Spleen (tissue), 7 donors: Measurements from ENCODE around the gene JAZF1.

Experiments
- POLR2A ChIP-seq, 3 donors: fragments of 450-650 bp; IDR thresholded peaks; one replicate each; pipeline ENCODE4 v1.5.1; 2017; ENCODE audit warnings: antibody characterized with exemption in 3 of 3, mild to moderate bottlenecking in 1 of 3
- POLR2AphosphoS5 ChIP-seq, 3 donors: sonication (generic); formaldehyde crosslinking; IDR thresholded peaks; one replicate each; pipeline ENCODE4 v1.5.1; 2017; ENCODE audit warnings: antibody characterized with exemption in 3 of 3
- TF ChIP-seq, protein P1 (sequence below), 11 experiments: fragments of 200-600 bp in 7 of 11; fragments of 450-650 bp in 4 of 11; sonication (generic) in 4 of 11; IDR thresholded peaks in 8 of 11; conservative IDR thresholded peaks in 3 of 11; 1 replicate in 7 of 11; 2 replicates in 4 of 11; pipeline versions ENCODE4 v1.4.0 to v1.8.0; 2016 to 2021; ENCODE audit warnings: antibody characterized with exemption in 11 of 11, inconsistent platforms in 4 of 11, mild to moderate bottlenecking in 1 of 11
- donor health status: DM: no; HTN: no; CAD: no; lungs with moderate emphysema.
- donor health status: DM: no; HTN: no; CAD: no.
- donor health status: DM: no; HTN: no; CAD: no.

- TF ChIP-seq POLR2AphosphoS5 (IDR thresholded peaks at IDR 0.05) (no peak), POLR2A (IDR thresholded peaks at IDR 0.05) (no peak)
- TF ChIP-seq, protein P1, sequence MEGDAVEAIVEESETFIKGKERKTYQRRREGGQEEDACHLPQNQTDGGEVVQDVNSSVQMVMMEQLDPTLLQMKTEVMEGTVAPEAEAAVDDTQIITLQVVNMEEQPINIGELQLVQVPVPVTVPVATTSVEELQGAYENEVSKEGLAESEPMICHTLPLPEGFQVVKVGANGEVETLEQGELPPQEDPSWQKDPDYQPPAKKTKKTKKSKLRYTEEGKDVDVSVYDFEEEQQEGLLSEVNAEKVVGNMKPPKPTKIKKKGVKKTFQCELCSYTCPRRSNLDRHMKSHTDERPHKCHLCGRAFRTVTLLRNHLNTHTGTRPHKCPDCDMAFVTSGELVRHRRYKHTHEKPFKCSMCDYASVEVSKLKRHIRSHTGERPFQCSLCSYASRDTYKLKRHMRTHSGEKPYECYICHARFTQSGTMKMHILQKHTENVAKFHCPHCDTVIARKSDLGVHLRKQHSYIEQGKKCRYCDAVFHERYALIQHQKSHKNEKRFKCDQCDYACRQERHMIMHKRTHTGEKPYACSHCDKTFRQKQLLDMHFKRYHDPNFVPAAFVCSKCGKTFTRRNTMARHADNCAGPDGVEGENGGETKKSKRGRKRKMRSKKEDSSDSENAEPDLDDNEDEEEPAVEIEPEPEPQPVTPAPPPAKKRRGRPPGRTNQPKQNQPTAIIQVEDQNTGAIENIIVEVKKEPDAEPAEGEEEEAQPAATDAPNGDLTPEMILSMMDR (IDR thresholded peaks at IDR 0.05 in 8 of 11, conservative IDR thresholded peaks at IDR 0.05 in 3 of 11): no peak
These were observed 3.0 kb upstream of the JAZF1 start for GRCh38 chr7:28183627-28184026.
